GM12865 (cell line): ENCODE measurements around the gene MAN1B1.

Experiments used
- DNase-seq: peaks from one replicate; pipeline ENCODE4 v3.0.0; 2010; ENCODE audit warnings: low read depth
- H3K4me3 ChIP-seq: 2 replicates; pipeline ENCODE4 v1.5.1; 2011; ENCODE audit warnings: mild to moderate bottlenecking, low read depth, low read length, control low read depth
- CTCF ChIP-seq: IDR thresholded peaks from 2 replicates; pipeline ENCODE4 v1.5.1; 2011; ENCODE audit warnings: low read length, control low read depth, low read depth, inconsistent platforms; ENCODE audit not compliant: insufficient read depth; ENCODE audit errors: missing control alignments

The MAN1B1 gene

GRCh38 chr9:137110911-137111787 lies 24.4 kb downstream of the MAN1B1 start:
- H3K4me3 ChIP-seq = no peak overlapping the region
- DNase-seq = no peak
- no peak for TF ChIP-seq CTCF

GRCh38 chr9:137111788-137112563 lies 25.2 kb downstream of the MAN1B1 start:
- no peak for TF ChIP-seq CTCF
- no peak overlapping the region for H3K4me3 ChIP-seq
- no peak for DNase-seq

GRCh38 chr9:137112564-137113384 lies 26.0 kb downstream of the MAN1B1 start:
- no peak for DNase-seq
- H3K4me3 ChIP-seq = no peak overlapping the region
- TF ChIP-seq CTCF = no peak

GRCh38 chr9:137113385-137114159 lies 26.8 kb downstream of the MAN1B1 start:
- H3K4me3 ChIP-seq = peak overlapping the region; percentile 32
- peak; percentile 62 for DNase-seq
- TF ChIP-seq CTCF = no peak

- H3K4me3 ChIP-seq = peak overlapping the region; percentile 78
- no peak for TF ChIP-seq CTCF
- no peak for DNase-seq
Observed at GRCh38 chr9:137114220-137114612, 27.4 kb downstream of the MAN1B1 start.
